WI38 (cell line): ENCODE measurements around the gene ANKRD23.

ENCODE experiments used
- H3K4me3 ChIP-seq: 2 replicates; pipeline ENCODE4 v1.5.1; 2011; ENCODE audit warnings: low read depth, mild to moderate bottlenecking, control low read depth, low read length
- TF ChIP-seq, protein P1 (sequence below): IDR thresholded peaks from 2 replicates; pipeline ENCODE4 v1.5.1; 2012; ENCODE audit warnings: low read depth, mild to moderate bottlenecking, control low read depth, low read length

Gene ANKRD23

DNA sequence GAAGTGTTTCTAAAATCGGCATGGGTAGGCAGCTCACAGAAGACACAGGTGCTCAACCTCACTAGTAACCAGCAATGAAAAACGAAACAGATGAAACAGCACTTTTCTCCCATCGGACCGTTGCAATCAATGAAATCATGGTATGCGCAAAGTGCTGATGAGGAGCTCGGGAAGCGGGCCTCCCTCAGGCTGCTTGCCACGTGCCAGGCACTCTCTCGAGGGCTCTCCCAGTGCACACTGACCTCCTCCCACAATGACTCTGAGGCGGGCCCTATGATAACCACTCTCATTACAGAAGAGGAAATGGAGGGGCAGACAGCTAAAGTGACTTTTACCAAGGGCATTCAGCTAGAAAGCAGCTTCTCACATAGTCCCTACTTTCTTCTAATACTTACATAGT, 3.8 kb upstream of the ANKRD23 start:
- TF ChIP-seq, protein P1, sequence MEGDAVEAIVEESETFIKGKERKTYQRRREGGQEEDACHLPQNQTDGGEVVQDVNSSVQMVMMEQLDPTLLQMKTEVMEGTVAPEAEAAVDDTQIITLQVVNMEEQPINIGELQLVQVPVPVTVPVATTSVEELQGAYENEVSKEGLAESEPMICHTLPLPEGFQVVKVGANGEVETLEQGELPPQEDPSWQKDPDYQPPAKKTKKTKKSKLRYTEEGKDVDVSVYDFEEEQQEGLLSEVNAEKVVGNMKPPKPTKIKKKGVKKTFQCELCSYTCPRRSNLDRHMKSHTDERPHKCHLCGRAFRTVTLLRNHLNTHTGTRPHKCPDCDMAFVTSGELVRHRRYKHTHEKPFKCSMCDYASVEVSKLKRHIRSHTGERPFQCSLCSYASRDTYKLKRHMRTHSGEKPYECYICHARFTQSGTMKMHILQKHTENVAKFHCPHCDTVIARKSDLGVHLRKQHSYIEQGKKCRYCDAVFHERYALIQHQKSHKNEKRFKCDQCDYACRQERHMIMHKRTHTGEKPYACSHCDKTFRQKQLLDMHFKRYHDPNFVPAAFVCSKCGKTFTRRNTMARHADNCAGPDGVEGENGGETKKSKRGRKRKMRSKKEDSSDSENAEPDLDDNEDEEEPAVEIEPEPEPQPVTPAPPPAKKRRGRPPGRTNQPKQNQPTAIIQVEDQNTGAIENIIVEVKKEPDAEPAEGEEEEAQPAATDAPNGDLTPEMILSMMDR: no peak

DNA sequence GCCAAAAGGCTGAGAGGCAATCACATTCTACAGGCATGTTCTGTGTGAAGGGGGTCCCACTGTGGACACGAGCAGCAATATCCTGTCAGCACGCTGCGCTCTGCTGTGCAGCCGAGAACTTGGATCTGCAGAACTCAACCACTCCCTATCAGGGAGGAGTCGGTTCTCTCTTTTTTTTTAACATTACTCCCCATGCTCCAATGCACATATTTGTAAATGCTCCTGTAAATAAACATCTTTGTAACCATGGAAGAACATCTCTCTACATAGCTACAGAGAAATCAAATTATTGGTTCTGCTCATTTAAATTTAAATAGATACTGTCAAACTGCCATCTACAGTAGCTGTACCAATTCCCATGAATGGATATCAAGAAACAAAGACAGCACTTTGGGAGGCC, 3.0 kb upstream of the ANKRD23 start:
- TF ChIP-seq, protein P1: no peak
- no peak overlapping the region for H3K4me3 ChIP-seq

More for the DNA sequence above, 3.8 kb upstream of the ANKRD23 start:
- H3K4me3 ChIP-seq: no peak overlapping the region

DNA sequence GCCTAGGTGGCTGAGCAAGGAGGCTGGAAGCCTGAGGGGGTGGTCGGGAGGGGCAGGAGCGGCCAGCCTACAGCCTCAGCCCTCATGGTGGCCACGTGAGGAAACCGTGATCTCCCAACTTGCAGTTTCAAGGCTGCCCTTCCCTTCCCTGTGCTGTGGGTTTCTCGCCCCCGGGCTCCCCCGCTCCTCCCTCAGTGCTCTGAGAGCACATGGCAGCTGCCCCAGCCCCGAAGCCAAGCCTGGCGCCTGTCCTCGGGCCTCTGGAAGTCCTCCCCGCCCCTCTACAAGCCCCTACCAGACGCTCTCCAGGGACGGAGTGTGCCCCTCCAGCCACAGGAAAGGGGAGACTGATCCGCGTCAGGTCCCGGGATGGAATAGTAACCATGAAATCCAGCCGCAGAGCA, 586 bp upstream of the ANKRD23 start:
- no peak overlapping the region for H3K4me3 ChIP-seq
- TF ChIP-seq, protein P1: no peak

DNA sequence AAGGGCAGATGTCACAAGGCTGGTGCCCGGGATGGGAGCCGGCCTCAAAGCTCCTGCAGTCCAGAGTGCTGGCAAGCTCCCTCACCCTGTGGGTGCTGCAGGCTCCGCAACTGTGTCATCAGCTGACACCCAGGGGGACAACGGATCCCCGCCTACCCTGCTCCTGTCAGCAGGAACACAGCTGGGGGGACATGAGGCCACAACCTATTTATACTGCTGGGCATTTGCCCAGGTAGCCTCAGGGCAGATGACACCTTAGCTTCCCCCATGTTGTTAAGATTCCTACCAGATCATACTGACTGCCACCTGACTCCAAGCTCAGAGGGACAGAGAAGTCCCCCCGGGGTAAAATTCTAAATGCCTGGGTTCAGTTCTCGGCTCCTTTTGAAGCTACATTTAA, 1.2 kb downstream of the ANKRD23 start:
- H3K4me3 ChIP-seq: no peak overlapping the region

DNA sequence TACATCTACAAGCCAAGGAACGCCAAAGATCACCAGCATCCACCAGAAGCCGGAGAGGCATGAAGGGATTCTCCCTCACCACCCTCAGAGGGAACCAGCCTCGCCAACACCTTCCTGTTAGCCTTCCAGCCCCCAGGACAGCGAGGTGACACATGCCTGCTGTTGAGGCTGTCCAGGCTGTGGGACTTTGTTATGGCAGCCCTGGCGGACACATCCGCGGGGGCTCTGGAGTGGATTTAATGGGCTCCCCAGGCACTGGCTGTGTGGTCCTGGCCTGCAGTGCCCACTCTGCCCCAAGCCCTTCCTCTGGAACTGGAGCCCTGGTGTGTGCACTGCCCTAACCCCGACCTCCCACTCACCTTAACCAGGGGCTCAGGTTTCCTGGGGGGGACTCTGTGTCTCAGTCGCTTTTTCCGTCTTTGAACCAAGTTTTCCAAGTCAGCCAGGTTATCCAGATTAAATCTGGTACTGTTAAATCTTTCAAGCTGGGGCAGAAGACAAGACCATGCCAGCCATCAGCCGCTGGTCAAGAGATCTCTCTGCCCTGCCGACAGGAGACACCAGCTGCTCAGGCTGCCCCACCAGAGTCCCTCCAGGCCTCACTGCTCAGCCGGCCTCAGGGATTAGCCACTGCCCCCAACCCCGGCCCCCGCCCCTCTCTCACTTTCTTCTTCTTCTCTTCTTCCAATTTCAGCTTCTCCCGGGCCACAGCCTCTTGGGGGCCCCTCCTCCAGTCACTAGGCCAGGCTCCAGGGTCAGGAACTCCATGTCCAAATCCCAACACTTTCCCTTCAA, 1.9 kb downstream of the ANKRD23 start:
- H3K4me3 ChIP-seq: no peak overlapping the region
- TF ChIP-seq, protein P1: no peak

More for the DNA sequence above, 1.2 kb downstream of the ANKRD23 start:
- TF ChIP-seq, protein P1: no peak

DNA sequence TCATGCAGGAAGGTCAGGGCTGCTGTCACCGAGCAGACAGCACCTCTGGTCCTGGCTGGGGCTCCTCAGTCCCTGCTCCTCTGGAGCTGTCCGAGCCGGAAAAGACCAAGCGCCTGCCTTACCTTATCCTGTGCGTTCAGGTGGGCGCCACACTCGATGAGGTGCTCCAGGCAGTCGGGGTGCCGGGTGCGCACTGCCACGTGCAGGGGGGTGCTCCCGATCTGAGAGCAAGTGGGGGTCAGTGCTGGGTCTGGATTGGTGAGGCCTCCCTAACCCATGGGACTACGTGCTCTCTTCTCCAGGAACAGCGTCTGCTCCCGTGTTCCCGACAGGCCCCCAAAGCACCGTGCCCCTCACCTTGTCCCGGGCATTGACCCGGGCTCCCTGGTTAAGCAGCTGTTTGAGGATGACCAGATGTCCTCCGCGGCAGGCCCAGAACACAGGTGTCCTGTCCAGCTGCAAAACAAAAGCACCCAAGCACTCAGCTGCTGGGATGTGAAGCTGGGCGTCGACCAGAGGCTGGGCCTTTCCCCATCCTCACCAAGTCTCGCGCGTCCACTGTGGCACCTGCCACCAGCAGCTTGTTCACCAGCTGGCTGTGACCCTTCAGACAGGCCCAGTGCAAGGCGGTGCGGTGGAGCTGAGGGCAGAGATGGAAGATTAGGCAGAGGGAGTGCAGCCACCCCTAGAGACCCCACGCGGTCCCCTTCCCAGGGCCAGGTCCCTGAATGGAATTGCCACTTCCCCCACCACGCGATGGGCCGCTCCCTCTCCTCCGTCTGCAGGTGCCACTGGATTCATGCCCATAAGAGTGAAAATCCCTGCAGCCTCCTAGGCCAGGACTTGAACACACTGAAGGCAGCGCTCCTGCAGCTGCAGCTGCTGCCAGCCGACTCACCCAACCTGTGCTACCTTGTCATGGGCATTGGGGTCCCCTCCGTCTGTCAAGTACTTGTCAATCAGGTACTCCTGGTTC, 3.7 kb downstream of the ANKRD23 start:
- TF ChIP-seq, protein P1: no peak
- H3K4me3 ChIP-seq: no peak overlapping the region
